HG03066 (cell line): ENCODE data around the gene ANO7.

Experiments used
- ATAC-seq: cut with Tn5 transposase; IDR thresholded peaks from one replicate; pipeline ENCODE4 v1.9.1; 2021; ENCODE audit warnings: low read depth; ENCODE audit not compliant: unreplicated experiment

The ANO7 gene

DNA sequence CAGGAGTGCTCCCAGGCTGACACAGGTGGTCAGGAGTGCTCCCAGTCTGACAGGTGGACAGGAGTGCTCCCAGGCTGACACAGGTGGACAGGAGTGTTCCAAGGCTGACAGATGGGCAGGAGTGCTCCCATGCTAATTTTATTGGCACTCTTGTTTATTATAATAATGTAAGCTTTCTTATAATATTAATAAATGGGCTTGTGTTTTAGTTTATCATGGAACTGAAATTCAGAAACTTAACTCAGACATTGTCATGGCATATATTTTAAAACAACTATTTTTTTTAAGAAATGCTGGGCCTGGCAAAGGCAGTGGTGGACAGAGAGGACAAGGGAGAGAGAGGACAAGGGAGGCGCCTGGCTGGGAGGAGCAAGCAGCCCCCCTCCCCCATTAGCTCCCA is 18.7 kb downstream of the ANO7 start:
- ATAC-seq: no peak

DNA sequence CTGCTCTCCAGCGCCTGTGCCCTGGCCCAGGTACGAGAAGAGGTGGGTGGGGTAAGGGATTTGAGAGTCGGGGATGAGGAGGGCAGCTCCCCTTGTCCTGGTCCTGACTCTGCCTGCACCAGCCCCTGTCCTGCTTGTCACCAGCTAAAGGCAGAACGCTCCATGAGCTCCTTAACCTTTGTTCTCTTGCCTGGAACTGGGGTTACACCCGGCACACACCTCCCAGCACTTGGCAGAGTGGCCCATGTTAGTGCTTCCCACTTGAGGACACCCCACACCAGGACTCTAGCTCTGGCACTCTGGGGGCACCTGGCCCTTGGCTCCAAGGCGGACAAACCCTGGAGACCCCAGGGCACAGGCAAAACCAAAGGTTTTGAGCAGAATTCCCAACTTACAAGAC is 19.2 kb downstream of the ANO7 start:
- ATAC-seq: no peak

DNA sequence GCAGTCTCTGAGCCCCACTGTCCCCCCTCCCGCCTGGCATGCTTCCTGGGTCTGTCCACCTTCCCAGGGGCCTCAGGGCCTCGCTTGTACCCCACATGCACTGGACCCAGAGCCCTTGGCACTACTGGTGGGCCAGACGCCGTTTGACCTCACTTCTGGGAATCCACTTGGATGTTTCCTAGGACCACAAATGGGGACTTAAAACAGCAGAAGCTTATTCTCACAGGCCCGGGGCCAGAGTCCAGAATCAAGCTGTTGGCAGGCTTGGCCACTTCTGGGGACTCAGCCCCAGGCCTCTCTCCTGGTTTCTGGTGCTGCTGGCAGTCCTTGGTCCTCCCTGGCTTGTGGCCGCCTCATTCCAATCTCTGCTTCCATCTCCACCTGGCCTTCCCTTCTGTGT is 19.6 kb downstream of the ANO7 start:
- ATAC-seq: no peak

DNA sequence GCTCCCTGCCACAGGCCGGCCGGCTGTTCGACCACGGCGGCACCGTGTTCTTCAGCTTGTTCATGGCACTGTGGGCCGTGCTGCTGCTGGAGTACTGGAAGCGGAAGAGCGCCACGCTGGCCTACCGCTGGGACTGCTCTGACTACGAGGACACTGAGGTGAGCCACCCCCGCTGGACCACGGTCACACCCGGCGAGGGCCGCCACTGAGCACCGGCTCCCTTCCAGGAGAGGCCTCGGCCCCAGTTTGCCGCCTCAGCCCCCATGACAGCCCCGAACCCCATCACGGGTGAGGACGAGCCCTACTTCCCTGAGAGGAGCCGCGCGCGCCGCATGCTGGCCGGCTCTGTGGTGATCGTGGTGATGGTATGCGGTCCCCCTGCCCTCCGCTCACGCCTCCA is 20.8 kb downstream of the ANO7 start:
- ATAC-seq: no peak

DNA sequence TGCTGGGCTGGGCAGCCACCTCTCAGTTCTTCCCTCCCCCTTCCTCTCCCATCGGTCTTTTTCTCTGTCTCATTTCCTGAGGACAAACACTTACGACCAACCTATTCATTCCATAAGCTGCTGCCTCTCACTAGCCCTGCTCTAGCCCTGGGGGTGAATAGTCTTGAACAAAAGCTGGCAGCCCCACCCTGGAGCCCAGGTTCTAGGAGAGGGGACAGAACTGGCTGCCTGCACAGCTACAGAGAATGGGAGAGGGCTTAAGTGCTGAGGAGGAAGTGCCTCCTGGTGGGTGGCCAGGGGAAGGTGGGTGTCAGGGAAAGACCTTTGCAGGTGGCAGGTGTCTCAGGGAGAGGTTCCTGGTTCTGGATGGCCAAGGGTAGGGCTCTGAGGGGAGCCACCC is 22.8 kb downstream of the ANO7 start:
- no peak for ATAC-seq

DNA sequence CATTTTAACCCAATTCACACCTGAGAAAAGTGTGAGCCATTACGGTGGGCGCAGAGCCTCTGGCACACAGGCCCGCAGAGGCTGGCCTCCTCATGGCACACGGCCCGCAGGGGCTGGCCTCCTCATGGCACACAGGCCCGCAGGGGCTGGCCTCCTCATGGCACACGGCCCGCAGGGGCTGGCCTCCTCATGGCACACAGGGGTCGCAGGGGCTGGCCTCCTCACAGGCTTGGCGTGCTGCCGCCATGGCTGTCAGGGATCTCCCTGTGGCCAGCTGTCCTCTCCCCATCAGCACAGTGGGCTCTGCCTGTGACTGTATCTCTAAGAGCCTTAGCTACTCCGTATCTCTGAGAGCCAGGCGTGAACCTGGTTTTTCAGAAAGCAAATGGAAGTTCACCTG is 24.6 kb downstream of the ANO7 start:
- no peak for ATAC-seq

DNA sequence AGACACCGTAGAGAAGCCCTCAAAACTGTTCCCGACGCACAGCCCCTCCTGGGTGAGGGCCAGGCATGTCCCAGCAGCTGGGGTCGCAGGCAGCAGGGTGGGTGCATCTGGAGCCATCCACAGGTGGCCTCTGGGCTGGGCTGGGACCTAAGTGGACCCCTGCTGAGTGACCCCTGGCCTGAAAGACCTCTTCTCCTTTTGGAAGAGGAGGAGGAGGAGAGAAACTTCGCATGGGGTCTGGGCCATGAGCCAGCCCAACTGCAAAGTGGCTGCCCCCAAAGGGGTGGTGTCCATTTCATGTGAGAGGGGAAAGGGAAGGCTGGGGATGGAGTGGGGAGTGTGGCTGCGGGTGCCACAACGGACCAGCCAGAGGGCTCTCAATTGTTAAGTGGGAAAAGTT is 25.1 kb downstream of the ANO7 start:
- no peak for ATAC-seq

DNA sequence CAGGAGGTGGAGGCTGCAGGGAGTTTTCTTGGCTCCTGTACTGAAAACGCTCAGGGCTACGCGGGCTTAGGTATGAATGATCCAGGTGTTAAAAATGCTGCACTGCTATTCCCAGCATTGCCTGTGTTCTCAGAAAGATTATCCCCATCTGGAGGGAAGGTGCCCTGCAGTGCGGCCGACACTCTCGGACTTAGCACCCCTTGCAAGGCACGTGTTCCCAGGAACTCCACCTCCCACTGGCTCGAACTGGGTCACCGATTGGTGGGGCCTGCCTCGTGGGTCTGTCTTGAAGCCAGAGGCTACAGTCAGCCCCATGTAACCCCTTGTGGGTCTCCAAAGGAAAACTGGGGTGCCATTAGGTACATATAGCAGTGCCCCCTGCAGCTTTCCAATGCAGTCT is 25.7 kb downstream of the ANO7 start:
- no peak for ATAC-seq

DNA sequence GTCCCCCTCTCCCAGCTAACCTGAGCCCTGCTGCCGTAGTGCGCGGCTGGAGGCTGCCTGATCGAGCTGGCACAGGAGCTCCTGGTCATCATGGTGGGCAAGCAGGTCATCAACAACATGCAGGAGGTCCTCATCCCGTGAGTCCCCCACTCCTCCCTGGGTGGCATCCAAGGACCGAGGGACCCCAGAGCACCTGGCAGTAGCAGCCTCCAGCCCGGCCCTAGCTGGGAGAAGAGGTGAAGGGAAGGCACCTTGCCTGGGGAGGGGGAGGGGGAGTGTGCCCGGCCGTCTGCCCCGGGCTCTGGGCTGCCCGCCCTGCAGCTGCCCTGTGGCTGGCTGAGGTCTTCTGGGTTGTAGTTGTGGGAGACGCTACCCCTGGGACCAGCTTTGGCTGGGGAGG is 26.3 kb downstream of the ANO7 start:
- ATAC-seq: no peak

DNA sequence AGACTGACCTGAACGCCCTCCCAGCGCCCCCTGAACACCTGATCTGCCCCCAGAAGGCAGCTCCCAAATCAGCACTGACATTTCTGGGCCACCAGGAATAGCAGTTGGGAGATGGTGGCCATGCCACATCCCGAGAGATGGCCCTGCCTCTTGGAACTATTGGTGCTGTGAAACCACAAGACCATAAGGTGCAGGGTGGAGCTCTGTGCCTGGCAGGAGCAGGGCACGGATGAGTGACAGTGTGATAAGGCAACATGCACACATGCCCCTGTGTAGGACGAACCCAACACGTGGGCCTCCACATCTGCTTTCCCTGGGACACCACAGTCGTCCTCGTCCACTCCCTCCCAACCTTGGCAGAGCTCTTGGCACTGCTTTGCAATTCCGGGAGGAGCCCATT is 26.9 kb downstream of the ANO7 start:
- no peak for ATAC-seq

DNA sequence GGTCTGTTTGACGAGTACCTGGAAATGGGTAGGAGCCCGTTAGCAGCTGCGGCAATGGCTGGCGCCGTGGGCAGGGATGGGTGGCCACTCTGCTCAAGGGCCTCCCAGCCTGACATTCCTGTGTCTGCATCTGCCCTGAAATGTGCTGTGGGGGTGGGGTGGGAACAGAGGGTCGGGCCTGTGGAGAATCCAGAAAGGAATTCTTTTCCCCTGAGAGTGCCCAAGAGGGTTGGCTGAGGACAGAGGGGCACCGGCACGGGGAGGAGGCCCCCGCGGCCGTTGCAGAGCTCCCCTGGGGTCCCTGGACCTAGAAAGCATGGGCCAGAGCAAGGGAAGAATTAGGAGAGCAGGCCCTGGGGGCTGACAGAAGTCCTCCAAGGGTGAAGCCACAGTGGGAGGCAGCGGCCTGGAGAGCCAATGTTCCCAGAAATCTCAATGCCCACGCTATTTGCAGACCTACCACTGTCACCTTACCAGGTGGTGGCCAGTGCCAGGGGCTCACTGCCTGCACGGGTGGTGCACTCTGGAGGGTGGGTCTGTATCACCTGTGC is 27.8 kb downstream of the ANO7 start:
- no peak for ATAC-seq

DNA sequence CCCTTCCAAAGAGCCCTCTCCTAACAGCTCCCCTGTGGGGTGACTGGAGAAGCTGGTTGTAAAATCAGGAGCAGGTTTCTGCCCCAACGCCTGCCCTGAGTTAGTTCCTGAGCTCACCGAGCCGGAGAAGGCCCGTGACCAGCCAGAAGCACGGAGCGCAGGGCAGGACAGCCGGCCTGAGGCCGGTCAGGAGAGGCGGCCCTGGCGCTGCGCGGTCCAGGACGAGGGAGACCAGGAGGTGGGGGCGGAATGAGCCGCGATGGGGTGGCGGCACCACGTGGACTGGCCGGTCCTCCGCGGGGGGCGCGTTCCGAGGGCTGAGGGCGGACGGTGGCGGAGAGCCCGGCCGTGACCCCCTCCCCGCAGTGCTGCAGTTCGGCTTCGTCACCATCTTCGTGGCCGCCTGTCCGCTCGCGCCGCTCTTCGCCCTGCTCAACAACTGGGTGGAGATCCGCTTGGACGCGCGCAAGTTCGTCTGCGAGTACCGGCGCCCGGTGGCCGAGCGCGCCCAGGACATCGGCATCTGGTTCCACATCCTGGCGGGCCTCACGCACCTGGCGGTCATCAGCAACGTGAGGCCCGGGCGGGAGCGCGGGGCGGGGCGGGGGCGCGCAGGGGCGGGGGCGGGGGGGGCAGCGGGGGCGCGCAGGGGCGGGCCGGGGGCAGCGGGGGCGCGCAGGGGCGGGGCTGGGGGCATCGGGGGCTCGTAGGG is 29.0 kb downstream of the ANO7 start:
- no peak for ATAC-seq

DNA sequence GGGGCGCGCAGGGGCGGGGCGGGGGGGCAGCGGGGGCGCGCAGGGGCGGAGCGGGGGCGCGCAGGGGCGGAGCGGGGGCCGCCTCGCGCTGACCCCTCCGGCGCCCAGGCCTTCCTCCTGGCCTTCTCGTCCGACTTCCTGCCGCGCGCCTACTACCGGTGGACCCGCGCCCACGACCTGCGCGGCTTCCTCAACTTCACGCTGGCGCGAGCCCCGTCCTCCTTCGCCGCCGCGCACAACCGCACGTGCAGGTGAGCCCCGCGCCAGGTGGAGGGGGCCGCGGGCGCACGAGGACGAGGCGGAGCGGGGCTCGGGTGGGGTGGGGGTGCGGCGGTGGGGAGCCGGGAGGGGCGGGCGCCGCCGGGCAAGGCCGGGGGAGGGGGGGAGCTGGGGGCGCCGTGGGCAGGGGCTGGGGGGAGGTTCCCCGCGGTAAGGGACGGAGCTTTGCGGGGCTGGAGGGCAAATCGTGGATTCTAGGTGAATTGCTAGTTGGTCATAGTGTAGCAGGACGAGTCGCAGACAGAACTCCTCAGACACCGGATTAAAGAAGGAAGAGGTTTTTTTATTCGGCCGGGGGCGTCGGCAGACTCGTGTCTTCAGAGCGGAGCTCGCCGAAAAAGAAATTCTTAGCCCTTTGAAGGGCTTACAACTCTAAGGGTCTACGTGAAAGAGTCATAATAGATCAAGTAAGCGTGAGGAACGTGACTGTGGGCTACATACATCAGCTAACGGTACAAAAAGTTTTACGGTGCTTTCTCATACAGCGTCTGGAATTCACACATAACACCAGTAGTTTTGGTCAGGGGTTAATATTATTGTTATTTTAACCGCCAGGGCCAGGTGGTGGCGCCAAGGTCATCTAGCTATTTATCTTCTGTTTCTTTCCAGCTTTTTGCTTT is 29.9 kb downstream of the ANO7 start:
- ATAC-seq: no peak

DNA sequence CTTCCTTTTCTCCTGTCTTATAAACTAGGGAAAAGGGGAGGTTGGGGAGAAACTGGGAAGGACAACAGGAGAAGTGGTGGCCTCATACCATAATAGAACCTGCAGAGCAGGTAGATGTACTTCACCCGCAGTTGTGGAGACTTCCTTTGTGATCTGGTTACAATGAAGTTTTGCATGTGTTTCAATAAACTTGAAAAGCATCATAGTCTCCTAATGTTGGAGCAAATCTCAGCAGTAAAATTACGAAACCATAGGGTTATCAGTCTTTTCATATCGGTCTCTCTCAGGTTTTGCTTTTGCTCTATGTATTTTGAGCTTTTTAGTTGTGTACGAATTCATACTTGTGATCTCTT is 30.5 kb downstream of the ANO7 start:
- no peak for ATAC-seq

DNA sequence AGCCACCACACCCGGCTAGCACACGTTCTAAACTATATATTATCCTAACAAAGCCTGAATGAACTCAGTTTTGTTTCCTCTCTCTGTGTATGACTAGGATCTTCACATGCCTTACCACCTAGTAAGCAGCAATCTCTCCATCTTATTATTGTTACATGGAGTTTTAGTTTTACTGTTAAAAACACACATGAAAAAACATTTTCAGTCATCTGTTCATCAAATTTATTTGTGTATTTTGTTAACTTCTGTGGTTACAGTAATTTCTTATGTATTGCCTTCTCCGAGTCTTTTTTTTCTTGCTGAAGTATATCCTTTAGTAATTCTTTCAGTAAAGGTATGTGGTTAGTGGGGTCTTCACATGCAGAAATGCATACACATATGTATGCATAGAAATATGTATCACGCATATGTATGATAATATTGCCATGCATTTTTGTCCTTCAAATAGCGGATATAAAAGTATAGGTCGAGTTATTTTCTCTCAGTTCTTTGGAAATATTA is 31.4 kb downstream of the ANO7 start:
- no peak for ATAC-seq

DNA sequence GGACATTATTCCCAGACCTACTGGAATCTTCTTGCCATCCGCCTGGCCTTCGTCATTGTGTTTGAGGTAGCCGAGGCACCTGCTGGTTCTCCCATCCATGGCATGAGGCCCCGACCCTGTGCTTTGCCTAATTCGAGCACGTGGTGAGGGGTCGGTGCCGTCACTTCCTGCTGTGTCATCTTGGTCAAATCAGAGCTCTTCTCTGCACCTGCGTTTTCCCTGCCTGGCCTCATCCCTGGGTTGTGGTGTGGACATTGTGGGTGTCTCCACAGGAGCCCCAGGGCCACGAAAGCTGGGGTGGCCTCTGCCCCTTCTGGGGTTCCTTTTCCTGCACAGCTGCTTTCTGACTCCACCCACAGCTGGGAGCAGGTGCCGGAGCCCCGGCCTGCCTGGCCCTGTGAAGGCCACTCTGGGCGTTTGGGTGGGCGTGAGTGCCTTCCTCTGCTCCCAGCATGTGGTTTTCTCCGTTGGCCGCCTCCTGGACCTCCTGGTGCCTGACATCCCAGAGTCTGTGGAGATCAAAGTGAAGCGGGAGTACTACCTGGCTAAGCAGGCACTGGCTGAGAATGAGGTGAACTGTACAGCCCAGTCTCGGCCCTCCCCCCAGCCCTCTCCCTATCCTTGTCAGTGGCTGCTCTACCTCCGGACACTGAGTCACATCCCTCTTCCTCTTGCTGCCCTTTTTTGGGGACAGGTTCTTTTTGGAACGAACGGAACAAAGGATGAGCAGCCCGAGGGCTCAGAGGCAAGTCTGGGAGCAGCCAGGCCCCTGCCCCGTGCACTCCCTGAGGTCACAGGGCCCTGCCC is 34.9 kb downstream of the ANO7 start:
- ATAC-seq: no peak

DNA sequence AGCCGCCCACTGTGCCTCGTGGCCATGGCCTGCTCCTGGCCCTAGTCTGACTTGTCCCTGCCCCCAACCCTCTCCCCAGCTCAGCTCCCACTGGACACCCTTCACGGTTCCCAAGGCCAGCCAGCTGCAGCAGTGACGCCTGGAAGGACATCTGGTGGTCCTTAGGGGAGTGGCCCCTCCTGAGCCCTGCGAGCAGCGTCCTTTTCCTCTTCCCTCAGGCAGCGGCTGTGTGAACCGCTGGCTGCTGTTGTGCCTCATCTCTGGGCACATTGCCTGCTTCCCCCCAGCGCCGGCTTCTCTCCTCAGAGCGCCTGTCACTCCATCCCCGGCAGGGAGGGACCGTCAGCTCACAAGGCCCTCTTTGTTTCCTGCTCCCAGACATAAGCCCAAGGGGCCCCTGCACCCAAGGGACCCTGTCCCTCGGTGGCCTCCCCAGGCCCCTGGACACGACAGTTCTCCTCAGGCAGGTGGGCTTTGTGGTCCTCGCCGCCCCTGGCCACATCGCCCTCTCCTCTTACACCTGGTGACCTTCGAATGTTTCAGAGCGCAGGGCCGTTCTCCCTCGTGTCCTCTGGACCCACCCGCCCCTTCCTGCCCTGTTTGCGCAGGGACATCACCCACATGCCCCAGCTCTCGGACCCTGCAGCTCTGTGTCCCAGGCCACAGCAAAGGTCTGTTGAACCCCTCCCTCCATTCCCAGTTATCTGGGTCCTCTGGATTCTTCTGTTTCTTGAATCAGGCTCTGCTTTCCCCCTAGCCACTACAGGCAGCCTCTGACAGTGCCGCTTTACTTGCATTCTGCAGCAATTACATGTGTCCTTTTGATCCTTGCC is 35.8 kb downstream of the ANO7 start:
- ATAC-seq: no peak

DNA sequence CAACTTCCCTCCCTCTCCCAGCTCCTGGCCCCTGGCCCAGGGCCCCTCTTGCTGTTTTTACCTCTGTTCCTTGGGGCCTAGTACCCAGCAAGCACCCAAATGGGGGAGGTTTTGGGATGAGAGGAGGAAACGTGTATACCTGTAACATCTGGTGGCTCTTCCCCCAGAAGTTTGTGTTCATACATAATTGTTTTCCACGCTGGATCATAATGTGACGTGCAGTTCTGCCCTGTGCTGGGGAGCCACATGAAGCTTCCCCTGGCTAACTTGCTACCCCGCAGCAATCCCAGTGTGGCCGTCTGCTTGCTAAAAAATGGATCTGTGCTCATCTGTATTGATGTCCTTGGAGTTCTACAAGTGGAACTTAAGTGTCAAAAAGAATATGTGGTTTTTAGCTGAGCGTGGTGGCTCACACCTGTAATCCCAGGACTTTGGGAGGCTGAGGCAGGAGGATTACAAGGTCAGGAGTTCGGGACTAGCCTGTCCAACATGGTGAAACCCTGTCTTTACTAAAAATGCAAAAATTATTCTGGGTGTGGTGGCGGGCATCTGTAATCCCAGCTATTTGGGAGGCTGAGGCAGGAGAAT is 36.5 kb downstream of the ANO7 start:
- ATAC-seq: no peak

DNA sequence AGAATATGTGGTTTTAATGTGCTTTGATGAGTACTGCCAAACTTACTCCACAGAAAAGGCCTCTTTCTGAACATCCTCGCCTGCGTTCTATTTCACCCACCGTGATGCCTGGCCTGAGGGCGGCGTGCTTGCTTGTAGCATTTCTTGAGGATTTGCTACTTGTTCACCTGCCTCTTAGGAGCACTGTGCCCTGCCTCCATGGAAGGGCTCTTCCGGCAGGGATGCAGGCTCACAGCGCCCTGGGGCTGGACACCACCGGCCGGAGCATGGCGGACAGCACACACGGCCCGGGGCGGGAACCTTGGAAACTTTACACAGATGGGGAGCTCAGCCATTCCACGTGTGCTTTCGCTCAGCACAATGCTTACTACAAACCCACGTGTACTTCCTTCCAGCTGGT is 37.1 kb downstream of the ANO7 start:
- ATAC-seq: no peak

DNA sequence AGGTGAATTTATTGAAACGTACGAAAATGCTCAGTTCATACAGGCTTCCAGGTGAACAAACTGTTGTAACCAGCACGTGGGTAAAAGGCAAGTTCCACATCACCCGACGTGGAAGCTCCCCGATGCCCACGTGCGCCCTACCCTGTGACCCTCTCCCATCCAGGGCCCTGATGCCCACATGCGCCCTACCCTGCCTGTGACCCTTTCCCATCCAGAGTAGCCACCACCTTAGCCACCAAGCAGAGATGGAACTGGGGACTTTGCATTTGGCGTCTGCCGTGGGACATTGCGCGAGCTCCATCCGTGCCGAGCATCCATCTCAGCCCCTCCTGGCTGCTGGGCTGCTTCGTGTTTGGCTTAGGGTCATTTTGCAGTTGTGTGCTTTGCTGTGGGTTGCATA is 37.5 kb downstream of the ANO7 start:
- no peak for ATAC-seq
